ENCODE data around the gene TRIM47. TPM values are rescaled to one million over a fixed set of nuclear protein-coding genes. Genes with fewer than 3 reads are reported as not detected.

TRIM47 gene
- total and polyA plus RNA-seq, 2 experiments from 2014 or later = 7.2 to 9.9 TPM

DNA sequence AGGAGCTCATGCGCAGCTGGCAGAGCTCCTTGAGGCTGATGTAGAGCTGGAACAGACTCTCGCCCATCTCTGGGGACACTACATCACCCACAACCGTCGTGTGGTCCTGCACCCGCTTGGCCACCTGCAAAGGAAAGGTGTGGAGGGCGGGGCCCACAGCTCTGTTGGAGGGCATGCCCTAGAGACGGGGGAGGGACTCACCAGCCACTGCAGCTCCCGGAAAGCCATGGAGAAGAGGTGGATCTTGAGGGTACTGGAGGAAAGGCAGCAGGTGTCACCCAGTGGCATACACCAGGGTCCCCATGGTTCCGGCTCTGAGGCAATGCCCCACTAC, 42.8 kb downstream of the TRIM47 start (continued):
- TF ChIP-seq, protein P1, sequence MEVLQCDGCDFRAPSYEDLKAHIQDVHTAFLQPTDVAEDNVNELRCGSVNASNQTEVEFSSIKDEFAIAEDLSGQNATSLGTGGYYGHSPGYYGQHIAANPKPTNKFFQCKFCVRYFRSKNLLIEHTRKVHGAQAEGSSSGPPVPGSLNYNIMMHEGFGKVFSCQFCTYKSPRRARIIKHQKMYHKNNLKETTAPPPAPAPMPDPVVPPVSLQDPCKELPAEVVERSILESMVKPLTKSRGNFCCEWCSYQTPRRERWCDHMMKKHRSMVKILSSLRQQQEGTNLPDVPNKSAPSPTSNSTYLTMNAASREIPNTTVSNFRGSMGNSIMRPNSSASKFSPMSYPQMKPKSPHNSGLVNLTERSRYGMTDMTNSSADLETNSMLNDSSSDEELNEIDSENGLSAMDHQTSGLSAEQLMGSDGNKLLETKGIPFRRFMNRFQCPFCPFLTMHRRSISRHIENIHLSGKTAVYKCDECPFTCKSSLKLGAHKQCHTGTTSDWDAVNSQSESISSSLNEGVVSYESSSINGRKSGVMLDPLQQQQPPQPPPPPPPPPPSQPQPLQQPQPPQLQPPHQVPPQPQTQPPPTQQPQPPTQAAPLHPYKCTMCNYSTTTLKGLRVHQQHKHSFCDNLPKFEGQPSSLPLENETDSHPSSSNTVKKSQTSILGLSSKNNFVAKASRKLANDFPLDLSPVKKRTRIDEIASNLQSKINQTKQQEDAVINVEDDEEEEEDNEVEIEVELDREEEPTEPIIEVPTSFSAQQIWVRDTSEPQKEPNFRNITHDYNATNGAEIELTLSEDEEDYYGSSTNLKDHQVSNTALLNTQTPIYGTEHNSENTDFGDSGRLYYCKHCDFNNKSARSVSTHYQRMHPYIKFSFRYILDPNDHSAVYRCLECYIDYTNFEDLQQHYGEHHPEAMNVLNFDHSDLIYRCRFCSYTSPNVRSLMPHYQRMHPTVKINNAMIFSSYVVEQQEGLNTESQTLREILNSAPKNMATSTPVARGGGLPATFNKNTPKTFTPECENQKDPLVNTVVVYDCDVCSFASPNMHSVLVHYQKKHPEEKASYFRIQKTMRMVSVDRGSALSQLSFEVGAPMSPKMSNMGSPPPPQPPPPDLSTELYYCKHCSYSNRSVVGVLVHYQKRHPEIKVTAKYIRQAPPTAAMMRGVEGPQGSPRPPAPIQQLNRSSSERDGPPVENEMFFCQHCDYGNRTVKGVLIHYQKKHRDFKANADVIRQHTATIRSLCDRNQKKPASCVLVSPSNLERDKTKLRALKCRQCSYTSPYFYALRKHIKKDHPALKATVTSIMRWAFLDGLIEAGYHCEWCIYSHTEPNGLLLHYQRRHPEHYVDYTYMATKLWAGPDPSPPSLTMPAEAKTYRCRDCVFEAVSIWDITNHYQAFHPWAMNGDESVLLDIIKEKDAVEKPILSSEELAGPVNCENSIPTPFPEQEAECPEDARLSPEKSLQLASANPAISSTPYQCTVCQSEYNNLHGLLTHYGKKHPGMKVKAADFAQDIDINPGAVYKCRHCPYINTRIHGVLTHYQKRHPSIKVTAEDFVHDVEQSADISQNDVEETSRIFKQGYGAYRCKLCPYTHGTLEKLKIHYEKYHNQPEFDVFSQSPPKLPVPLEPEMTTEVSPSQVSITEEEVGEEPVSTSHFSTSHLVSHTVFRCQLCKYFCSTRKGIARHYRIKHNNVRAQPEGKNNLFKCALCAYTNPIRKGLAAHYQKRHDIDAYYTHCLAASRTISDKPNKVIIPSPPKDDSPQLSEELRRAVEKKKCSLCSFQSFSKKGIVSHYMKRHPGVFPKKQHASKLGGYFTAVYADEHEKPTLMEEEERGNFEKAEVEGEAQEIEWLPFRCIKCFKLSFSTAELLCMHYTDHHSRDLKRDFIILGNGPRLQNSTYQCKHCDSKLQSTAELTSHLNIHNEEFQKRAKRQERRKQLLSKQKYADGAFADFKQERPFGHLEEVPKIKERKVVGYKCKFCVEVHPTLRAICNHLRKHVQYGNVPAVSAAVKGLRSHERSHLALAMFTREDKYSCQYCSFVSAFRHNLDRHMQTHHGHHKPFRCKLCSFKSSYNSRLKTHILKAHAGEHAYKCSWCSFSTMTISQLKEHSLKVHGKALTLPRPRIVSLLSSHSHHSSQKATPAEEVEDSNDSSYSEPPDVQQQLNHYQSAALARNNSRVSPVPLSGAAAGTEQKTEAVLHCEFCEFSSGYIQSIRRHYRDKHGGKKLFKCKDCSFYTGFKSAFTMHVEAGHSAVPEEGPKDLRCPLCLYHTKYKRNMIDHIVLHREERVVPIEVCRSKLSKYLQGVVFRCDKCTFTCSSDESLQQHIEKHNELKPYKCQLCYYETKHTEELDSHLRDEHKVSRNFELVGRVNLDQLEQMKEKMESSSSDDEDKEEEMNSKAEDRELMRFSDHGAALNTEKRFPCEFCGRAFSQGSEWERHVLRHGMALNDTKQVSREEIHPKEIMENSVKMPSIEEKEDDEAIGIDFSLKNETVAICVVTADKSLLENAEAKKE (CRISPR knock-in tag; IDR thresholded peaks at IDR 0.05) = no peak
- TF ChIP-seq EZH2 (IDR thresholded peaks at IDR 0.05; ENCODE audit: low read depth, unreplicated experiment) = no peak
- TF ChIP-seq, protein P2, sequence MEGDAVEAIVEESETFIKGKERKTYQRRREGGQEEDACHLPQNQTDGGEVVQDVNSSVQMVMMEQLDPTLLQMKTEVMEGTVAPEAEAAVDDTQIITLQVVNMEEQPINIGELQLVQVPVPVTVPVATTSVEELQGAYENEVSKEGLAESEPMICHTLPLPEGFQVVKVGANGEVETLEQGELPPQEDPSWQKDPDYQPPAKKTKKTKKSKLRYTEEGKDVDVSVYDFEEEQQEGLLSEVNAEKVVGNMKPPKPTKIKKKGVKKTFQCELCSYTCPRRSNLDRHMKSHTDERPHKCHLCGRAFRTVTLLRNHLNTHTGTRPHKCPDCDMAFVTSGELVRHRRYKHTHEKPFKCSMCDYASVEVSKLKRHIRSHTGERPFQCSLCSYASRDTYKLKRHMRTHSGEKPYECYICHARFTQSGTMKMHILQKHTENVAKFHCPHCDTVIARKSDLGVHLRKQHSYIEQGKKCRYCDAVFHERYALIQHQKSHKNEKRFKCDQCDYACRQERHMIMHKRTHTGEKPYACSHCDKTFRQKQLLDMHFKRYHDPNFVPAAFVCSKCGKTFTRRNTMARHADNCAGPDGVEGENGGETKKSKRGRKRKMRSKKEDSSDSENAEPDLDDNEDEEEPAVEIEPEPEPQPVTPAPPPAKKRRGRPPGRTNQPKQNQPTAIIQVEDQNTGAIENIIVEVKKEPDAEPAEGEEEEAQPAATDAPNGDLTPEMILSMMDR (conservative IDR thresholded peaks at IDR 0.05; ENCODE audit: low read depth in 2 of 2) = no peak

GRCh38 chr17:75834928-75835653, 43.3 kb downstream of the TRIM47 start:
- H3K4me3 Mint-ChIP-seq = no peak overlapping the region
- no peak overlapping the region; the same call in 1 of the 2 replicates for H3K4me2 ChIP-seq
- peaks cover 3% of the 10 kb centered on the region; the same call in 1 of the 3 replicates for H3K9me3 Mint-ChIP-seq
- H2AFZ ChIP-seq = peak overlapping the region; percentile 84
- no peaks in the 10 kb centered on the region for H3K36me3 ChIP-seq (ENCODE audit: insufficient read depth)
- peaks cover 10% of the 10 kb centered on the region for H3K27me3 Mint-ChIP-seq (ENCODE audit: insufficient read depth, low read depth, poor library complexity)
- DNase-seq (ENCODE audit: low spot score) (peak; percentile 71), ATAC-seq (peak; percentile 28)
- H3K27me3 ChIP-seq (ENCODE audit: insufficient read depth) = no peaks in the 10 kb centered on the region
- peaks cover 31% of the 10 kb centered on the region for H3K4me1 ChIP-seq (ENCODE audit: insufficient read depth)
- H3K4me3 ChIP-seq = peak overlapping the region; percentile 26; the same call in 1 of the 2 replicates
- peaks cover 20% of the 10 kb centered on the region for H3F3A ChIP-seq (replicated peaks; ENCODE audit: low read depth)
- no peaks in the 10 kb centered on the region for H3K9me2 ChIP-seq (ENCODE audit: insufficient read depth)
- H3K27ac Mint-ChIP-seq = no peak overlapping the region
- H3K79me2 ChIP-seq (replicated peaks; ENCODE audit: insufficient read depth) = no peaks in the 10 kb centered on the region
- H3K36me3 Mint-ChIP-seq (ENCODE audit: low read depth) = no peaks in the 10 kb centered on the region; the same call in 2 of the 3 replicates
- H4K20me1 ChIP-seq (replicated peaks; ENCODE audit: insufficient read depth) = no peaks in the 10 kb centered on the region
- H3K27ac ChIP-seq (ENCODE audit: low read depth) = no peak overlapping the region
- peaks cover 35% of the 10 kb centered on the region for H3K4me1 Mint-ChIP-seq
- TF ChIP-seq NANOG (IDR thresholded peaks at IDR 0.05; ENCODE audit: borderline replicate concordance) (no peak), JUNB (IDR thresholded peaks at IDR 0.05; ENCODE audit: unreplicated experiment) (no peak), POLR2AphosphoS5 (IDR thresholded peaks at IDR 0.05; ENCODE audit: low read depth) (no peak), EZH2 (IDR thresholded peaks at IDR 0.05; ENCODE audit: low read depth, unreplicated experiment) (no peak), CREB1 (CRISPR knock-in tag; IDR thresholded peaks at IDR 0.05; ENCODE audit: low read depth) (no peak)
- TF ChIP-seq, protein P3, sequence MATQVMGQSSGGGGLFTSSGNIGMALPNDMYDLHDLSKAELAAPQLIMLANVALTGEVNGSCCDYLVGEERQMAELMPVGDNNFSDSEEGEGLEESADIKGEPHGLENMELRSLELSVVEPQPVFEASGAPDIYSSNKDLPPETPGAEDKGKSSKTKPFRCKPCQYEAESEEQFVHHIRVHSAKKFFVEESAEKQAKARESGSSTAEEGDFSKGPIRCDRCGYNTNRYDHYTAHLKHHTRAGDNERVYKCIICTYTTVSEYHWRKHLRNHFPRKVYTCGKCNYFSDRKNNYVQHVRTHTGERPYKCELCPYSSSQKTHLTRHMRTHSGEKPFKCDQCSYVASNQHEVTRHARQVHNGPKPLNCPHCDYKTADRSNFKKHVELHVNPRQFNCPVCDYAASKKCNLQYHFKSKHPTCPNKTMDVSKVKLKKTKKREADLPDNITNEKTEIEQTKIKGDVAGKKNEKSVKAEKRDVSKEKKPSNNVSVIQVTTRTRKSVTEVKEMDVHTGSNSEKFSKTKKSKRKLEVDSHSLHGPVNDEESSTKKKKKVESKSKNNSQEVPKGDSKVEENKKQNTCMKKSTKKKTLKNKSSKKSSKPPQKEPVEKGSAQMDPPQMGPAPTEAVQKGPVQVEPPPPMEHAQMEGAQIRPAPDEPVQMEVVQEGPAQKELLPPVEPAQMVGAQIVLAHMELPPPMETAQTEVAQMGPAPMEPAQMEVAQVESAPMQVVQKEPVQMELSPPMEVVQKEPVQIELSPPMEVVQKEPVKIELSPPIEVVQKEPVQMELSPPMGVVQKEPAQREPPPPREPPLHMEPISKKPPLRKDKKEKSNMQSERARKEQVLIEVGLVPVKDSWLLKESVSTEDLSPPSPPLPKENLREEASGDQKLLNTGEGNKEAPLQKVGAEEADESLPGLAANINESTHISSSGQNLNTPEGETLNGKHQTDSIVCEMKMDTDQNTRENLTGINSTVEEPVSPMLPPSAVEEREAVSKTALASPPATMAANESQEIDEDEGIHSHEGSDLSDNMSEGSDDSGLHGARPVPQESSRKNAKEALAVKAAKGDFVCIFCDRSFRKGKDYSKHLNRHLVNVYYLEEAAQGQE (IDR thresholded peaks at IDR 0.05; ENCODE audit: unreplicated experiment) = no peak

Data from GM23338 (cell line).